Measurements from ENCODE around the gene FOXC2.

- TF ChIP-seq, protein P1, sequence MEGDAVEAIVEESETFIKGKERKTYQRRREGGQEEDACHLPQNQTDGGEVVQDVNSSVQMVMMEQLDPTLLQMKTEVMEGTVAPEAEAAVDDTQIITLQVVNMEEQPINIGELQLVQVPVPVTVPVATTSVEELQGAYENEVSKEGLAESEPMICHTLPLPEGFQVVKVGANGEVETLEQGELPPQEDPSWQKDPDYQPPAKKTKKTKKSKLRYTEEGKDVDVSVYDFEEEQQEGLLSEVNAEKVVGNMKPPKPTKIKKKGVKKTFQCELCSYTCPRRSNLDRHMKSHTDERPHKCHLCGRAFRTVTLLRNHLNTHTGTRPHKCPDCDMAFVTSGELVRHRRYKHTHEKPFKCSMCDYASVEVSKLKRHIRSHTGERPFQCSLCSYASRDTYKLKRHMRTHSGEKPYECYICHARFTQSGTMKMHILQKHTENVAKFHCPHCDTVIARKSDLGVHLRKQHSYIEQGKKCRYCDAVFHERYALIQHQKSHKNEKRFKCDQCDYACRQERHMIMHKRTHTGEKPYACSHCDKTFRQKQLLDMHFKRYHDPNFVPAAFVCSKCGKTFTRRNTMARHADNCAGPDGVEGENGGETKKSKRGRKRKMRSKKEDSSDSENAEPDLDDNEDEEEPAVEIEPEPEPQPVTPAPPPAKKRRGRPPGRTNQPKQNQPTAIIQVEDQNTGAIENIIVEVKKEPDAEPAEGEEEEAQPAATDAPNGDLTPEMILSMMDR (IDR thresholded peaks at IDR 0.05) = no peak
- TF ChIP-seq POLR2A (IDR thresholded peaks at IDR 0.05) (no peak), EP300 (IDR thresholded peaks at IDR 0.05) (no peak)
Measured at GRCh38 chr16:86576591-86577313, 10.1 kb downstream of the FOXC2 start.
